ENCODE results near the gene MYH7. TPM values are rescaled to one million over a fixed set of nuclear protein-coding genes. Genes with fewer than 3 reads are reported as not detected.

MYH7 gene
- polyA plus RNA-seq, 1 of the 3 experiments (the other 2 are of a cell fraction) = not detected

GRCh38 chr14:23409475-23409874 lies 26.0 kb downstream of the MYH7 start:
- Histone ChIP-seq H3K9me2 (no peaks in the 10 kb centered on the region), H2AFZ (ENCODE audit: low read depth) (no peak overlapping the region), H3K4me3 (ENCODE audit: low read depth in 2 of 2, low read length in 1 of 2) (no peak overlapping the region), H3F3A (replicated peaks; ENCODE audit: insufficient read depth) (no peaks in the 10 kb centered on the region), H3K9ac (no peak overlapping the region), H4K20me1 (ENCODE audit: insufficient read depth) (no peaks in the 10 kb centered on the region), H3K36me3 (replicated peaks in 1 of 2; ENCODE audit: control insufficient read depth in 1 of 2, insufficient read depth in 2 of 2, low read length in 1 of 2) (no peaks in the 10 kb centered on the region), H3K4me1 (ENCODE audit: control insufficient read depth in 1 of 2, insufficient read depth in 2 of 2, low read depth in 1 of 2, low read length in 1 of 2) (peaks cover 0 to 9% of the 10 kb centered on the region in 2 experiments; a peak in 1 of 4 replicates), H3K27ac (ENCODE audit: low read depth in 2 of 2, low read length in 1 of 2) (no peak overlapping the region), H3K79me2 (ENCODE audit: insufficient read depth) (no peaks in the 10 kb centered on the region), H3K27me3 (ENCODE audit: insufficient read depth) (peaks cover 41% of the 10 kb centered on the region), H3K4me2 (no peak overlapping the region), H3K9me3 (no peaks in the 10 kb centered on the region)
- ChIA-PET CTCF (no interaction called here), POLR2A (interaction anchor here (0.9 kb wide), 1 partner anchor 43 kb away, joined by 3 read pairs; no protein-coding TSS in a partner anchor)
- 8% methylated on average over 2 of the region's 2 CpGs for WGBS (ENCODE audit: low lambda C conversion rate)
- no peak for DNase-seq
- no peak for TF ChIP-seq JUND (IDR thresholded peaks at IDR 0.05)
- TF ChIP-seq, protein P1, sequence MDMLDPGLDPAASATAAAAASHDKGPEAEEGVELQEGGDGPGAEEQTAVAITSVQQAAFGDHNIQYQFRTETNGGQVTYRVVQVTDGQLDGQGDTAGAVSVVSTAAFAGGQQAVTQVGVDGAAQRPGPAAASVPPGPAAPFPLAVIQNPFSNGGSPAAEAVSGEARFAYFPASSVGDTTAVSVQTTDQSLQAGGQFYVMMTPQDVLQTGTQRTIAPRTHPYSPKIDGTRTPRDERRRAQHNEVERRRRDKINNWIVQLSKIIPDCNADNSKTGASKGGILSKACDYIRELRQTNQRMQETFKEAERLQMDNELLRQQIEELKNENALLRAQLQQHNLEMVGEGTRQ (IDR thresholded peaks at IDR 0.05; ENCODE audit: borderline replicate concordance, low read depth, low read length) = no peak
- TF ChIP-seq FOXM1 (IDR thresholded peaks at IDR 0.05; ENCODE audit: low read depth) = no peak
- TF ChIP-seq ELF1 (IDR thresholded peaks at IDR 0.05) = no peak
- no peak for TF ChIP-seq IRF3 (IDR thresholded peaks at IDR 0.05; ENCODE audit: low read depth, low read length)
- TF ChIP-seq TAF1 (IDR thresholded peaks at IDR 0.05; ENCODE audit: borderline replicate concordance, low read depth, low read length) = no peak
- TF ChIP-seq, protein P2, sequence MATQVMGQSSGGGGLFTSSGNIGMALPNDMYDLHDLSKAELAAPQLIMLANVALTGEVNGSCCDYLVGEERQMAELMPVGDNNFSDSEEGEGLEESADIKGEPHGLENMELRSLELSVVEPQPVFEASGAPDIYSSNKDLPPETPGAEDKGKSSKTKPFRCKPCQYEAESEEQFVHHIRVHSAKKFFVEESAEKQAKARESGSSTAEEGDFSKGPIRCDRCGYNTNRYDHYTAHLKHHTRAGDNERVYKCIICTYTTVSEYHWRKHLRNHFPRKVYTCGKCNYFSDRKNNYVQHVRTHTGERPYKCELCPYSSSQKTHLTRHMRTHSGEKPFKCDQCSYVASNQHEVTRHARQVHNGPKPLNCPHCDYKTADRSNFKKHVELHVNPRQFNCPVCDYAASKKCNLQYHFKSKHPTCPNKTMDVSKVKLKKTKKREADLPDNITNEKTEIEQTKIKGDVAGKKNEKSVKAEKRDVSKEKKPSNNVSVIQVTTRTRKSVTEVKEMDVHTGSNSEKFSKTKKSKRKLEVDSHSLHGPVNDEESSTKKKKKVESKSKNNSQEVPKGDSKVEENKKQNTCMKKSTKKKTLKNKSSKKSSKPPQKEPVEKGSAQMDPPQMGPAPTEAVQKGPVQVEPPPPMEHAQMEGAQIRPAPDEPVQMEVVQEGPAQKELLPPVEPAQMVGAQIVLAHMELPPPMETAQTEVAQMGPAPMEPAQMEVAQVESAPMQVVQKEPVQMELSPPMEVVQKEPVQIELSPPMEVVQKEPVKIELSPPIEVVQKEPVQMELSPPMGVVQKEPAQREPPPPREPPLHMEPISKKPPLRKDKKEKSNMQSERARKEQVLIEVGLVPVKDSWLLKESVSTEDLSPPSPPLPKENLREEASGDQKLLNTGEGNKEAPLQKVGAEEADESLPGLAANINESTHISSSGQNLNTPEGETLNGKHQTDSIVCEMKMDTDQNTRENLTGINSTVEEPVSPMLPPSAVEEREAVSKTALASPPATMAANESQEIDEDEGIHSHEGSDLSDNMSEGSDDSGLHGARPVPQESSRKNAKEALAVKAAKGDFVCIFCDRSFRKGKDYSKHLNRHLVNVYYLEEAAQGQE (IDR thresholded peaks at IDR 0.05; ENCODE audit: low read depth, low read length) = no peak

- Histone ChIP-seq H3K4me1 (ENCODE audit: control insufficient read depth in 1 of 2, insufficient read depth in 2 of 2, low read depth in 1 of 2, low read length in 1 of 2) (peaks cover 0 to 9% of the 10 kb centered on the region in 2 experiments; a peak in 1 of 4 replicates), H3K36me3 (replicated peaks in 1 of 2; ENCODE audit: control insufficient read depth in 1 of 2, insufficient read depth in 2 of 2, low read length in 1 of 2) (no peaks in the 10 kb centered on the region), H3K4me2 (no peak overlapping the region), H3K27me3 (ENCODE audit: insufficient read depth) (peaks cover 41% of the 10 kb centered on the region), H3F3A (replicated peaks; ENCODE audit: insufficient read depth) (no peaks in the 10 kb centered on the region), H3K27ac (ENCODE audit: low read depth in 2 of 2, low read length in 1 of 2) (no peak overlapping the region), H3K4me3 (ENCODE audit: low read depth in 2 of 2, low read length in 1 of 2) (no peak overlapping the region), H3K9ac (no peak overlapping the region), H3K79me2 (ENCODE audit: insufficient read depth) (no peaks in the 10 kb centered on the region), H4K20me1 (ENCODE audit: insufficient read depth) (no peaks in the 10 kb centered on the region), H3K9me3 (no peaks in the 10 kb centered on the region), H2AFZ (ENCODE audit: low read depth) (no peak overlapping the region), H3K9me2 (no peaks in the 10 kb centered on the region)
- TF ChIP-seq RCOR1 (IDR thresholded peaks at IDR 0.05; ENCODE audit: low read length) = no peak
- TF ChIP-seq, protein P3, sequence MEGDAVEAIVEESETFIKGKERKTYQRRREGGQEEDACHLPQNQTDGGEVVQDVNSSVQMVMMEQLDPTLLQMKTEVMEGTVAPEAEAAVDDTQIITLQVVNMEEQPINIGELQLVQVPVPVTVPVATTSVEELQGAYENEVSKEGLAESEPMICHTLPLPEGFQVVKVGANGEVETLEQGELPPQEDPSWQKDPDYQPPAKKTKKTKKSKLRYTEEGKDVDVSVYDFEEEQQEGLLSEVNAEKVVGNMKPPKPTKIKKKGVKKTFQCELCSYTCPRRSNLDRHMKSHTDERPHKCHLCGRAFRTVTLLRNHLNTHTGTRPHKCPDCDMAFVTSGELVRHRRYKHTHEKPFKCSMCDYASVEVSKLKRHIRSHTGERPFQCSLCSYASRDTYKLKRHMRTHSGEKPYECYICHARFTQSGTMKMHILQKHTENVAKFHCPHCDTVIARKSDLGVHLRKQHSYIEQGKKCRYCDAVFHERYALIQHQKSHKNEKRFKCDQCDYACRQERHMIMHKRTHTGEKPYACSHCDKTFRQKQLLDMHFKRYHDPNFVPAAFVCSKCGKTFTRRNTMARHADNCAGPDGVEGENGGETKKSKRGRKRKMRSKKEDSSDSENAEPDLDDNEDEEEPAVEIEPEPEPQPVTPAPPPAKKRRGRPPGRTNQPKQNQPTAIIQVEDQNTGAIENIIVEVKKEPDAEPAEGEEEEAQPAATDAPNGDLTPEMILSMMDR (IDR thresholded peaks at IDR 0.05) = no peak
- TF ChIP-seq FOXM1 (IDR thresholded peaks at IDR 0.05; ENCODE audit: low read depth) = no peak
- TF ChIP-seq, protein P4, sequence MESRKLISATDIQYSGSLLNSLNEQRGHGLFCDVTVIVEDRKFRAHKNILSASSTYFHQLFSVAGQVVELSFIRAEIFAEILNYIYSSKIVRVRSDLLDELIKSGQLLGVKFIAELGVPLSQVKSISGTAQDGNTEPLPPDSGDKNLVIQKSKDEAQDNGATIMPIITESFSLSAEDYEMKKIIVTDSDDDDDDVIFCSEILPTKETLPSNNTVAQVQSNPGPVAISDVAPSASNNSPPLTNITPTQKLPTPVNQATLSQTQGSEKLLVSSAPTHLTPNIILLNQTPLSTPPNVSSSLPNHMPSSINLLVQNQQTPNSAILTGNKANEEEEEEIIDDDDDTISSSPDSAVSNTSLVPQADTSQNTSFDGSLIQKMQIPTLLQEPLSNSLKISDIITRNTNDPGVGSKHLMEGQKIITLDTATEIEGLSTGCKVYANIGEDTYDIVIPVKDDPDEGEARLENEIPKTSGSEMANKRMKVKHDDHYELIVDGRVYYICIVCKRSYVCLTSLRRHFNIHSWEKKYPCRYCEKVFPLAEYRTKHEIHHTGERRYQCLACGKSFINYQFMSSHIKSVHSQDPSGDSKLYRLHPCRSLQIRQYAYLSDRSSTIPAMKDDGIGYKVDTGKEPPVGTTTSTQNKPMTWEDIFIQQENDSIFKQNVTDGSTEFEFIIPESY (IDR thresholded peaks at IDR 0.05; ENCODE audit: borderline replicate concordance, low read depth) = no peak
- no peak for TF ChIP-seq MEF2A (IDR thresholded peaks at IDR 0.05; ENCODE audit: borderline replicate concordance, low read depth)
- no peak for TF ChIP-seq MAX (IDR thresholded peaks at IDR 0.05; ENCODE audit: low read depth)
- no peak for TF ChIP-seq RFX5 (IDR thresholded peaks at IDR 0.05; ENCODE audit: low read length)
- WGBS (ENCODE audit: low lambda C conversion rate) = 27% methylated on average over 5 of the region's 5 CpGs
- CTCF ChIA-PET = no interaction called here
- DNase-seq = no peak
- POLR2A ChIA-PET = no interaction called here
These were observed 27.2 kb downstream of the MYH7 start for GRCh38 chr14:23408307-23408630.
